ENCODE data around the gene PRG2. TPM values are rescaled to one million over a fixed set of nuclear protein-coding genes. Genes with fewer than 3 reads are reported as not detected.

Gene PRG2
- total and polyA plus RNA-seq, 9 of the 15 experiments (the other 6 are each of a cell fraction or from before 2014, with no cell fraction given), result 1.8 to 78.0 (median 26.6) TPM

- H3K9ac ChIP-seq (ENCODE audit: insufficient read depth in 1 of 2, low read depth in 2 of 2, low read length in 2 of 2), result no peak overlapping the region
- no peak for FAIRE-seq
- H3K27ac ChIP-seq (ENCODE audit: extremely low read depth, low read depth, low read length), result no peak overlapping the region; the same call in 2 of the 3 replicates
- no TSS peak for BruUV-seq (replicated peaks)
- CTCF ChIA-PET (ENCODE audit: low intra/inter-chr PET ratio), result no interaction called here
- no peaks in the 10 kb centered on the region for H3K9me3 ChIP-seq (replicated peaks; ENCODE audit: control insufficient read depth, insufficient read depth, low read depth, low read length)
- no peak for ATAC-seq
- peaks cover 96% of the 10 kb centered on the region for H3K36me3 ChIP-seq (ENCODE audit: control insufficient read depth, insufficient read depth, low read length)
- H3K27me3 ChIP-seq (ENCODE audit: control insufficient read depth in 2 of 2, insufficient read depth in 2 of 2, low read length in 2 of 2), result no peaks in the 10 kb centered on the region
- peaks cover 97% of the 10 kb centered on the region for H3K79me2 ChIP-seq (ENCODE audit: control insufficient read depth, insufficient read depth, low read length)
- peaks cover 7% of the 10 kb centered on the region for H3K9me1 ChIP-seq (ENCODE audit: control insufficient read depth, insufficient read depth, low read length)
- no peak for DNase-seq (ENCODE audit: extremely low read depth in 1 of 4, low spot score in 3 of 4)
- H4K20me1 ChIP-seq (replicated peaks; ENCODE audit: control insufficient read depth, insufficient read depth, low read length), result peaks cover 20% of the 10 kb centered on the region
- no peak overlapping the region for H3K4me2 ChIP-seq (ENCODE audit: insufficient read depth, low read length)
- POLR2A ChIA-PET, result interaction anchor here (0.6 to 1.4 kb wide), 5 partner anchors 50 to 1323 kb away, joined by 3 to 4 read pairs (median 3); partner anchors contain the start of gene SLC43A1
- H2AFZ ChIP-seq (ENCODE audit: low read depth, low read length), result no peak overlapping the region
- H3K4me3 ChIP-seq, result no peak overlapping the region
- in situ Hi-C loops (cut with MboI) (no loop called here), intact Hi-C loops (cut with micrococcal nuclease) (no loop called here)
- TF ChIP-seq RBFOX2 (IDR thresholded peaks at IDR 0.05; ENCODE audit: low read depth, low read length) (peak; percentile 55), POLR2A (conservative IDR thresholded peaks at IDR 0.05) (peak; percentile 31; the same call in 1 of the 2 replicates), XRCC3 (IDR thresholded peaks at IDR 0.05) (no peak), ZNF586 (CRISPR knock-in tag; conservative IDR thresholded peaks at IDR 0.05) (no peak), EP400 (IDR thresholded peaks at IDR 0.05) (no peak), ETV5 (CRISPR knock-in tag; IDR thresholded peaks at IDR 0.05; ENCODE audit: low read depth) (0 out of 2 replicates have a peak, but pooled peaks have one; percentile 61)
- WGBS (ENCODE audit: insufficient coverage, low coverage, missing lambda C conversion rate), result 91% methylated on average over 4 of the region's 4 CpGs
- H3K4me1 ChIP-seq (replicated peaks in 1 of 2; ENCODE audit: control insufficient read depth in 2 of 2, insufficient read depth in 2 of 2, low read length in 2 of 2), result peaks cover 25 to 27% of the 10 kb centered on the region in 2 experiments; a peak in 4 of 5 replicates
These were observed 30.6 kb upstream of the PRG2 start for GRCh38 chr11:57421066-57421465.

DNA sequence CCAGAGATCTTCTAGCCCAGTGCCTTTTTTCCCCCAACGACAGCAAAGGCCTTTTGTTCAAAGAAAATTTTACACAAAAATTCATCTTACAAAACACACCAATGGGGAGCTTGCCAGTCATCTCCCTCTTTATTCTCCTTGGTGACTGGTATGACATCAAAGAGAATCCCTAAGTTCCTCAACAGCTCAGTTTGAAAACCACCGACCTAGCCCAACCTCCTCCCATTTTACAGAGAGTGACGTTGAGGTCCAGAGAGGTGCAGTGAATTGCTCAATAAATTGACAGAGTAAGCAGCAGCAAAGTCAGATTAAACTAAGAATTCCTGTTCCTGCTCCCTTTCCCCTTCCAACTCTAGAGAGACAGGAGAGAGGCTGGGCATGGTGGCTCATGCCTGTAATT, 28.7 kb upstream of the PRG2 start:
- TF ChIP-seq RCOR1 (IDR thresholded peaks at IDR 0.05; ENCODE audit: borderline replicate concordance in 1 of 2, low read depth in 2 of 2, low read length in 2 of 2) (no peak), NUFIP1 (IDR thresholded peaks at IDR 0.05; ENCODE audit: partially characterized antibody) (no peak), RBM25 (IDR thresholded peaks at IDR 0.05; ENCODE audit: low read depth, low read length, severe bottlenecking) (peak; percentile 9)
- TF ChIP-seq, protein P1, sequence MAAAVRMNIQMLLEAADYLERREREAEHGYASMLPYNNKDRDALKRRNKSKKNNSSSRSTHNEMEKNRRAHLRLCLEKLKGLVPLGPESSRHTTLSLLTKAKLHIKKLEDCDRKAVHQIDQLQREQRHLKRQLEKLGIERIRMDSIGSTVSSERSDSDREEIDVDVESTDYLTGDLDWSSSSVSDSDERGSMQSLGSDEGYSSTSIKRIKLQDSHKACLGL (CRISPR knock-in tag; IDR thresholded peaks at IDR 0.05; ENCODE audit: borderline replicate concordance, poor library complexity, severe bottlenecking), result no peak
- DNase-seq (ENCODE audit: extremely low read depth in 1 of 4, low spot score in 3 of 4) (no peak), FAIRE-seq (no peak), ATAC-seq (no peak)
- Histone ChIP-seq H3K4me2 (ENCODE audit: insufficient read depth, low read length) (no peak overlapping the region), H3K4me3 (no peak overlapping the region), H3K79me2 (ENCODE audit: control insufficient read depth, insufficient read depth, low read length) (peaks cover 92% of the 10 kb centered on the region), H3K9me1 (ENCODE audit: control insufficient read depth, insufficient read depth, low read length) (peaks cover 5% of the 10 kb centered on the region), H3K4me1 (replicated peaks in 1 of 2; ENCODE audit: control insufficient read depth in 2 of 2, insufficient read depth in 2 of 2, low read length in 2 of 2) (peaks cover 9% of the 10 kb centered on the region in 2 experiments; a peak in 4 of 5 replicates), H2AFZ (ENCODE audit: low read depth, low read length) (no peak overlapping the region), H4K20me1 (replicated peaks; ENCODE audit: control insufficient read depth, insufficient read depth, low read length) (peaks cover 20% of the 10 kb centered on the region), H3K27ac (ENCODE audit: extremely low read depth, low read depth, low read length) (no peak overlapping the region), H3K36me3 (ENCODE audit: control insufficient read depth, insufficient read depth, low read length) (peaks cover 99% of the 10 kb centered on the region), H3K9ac (ENCODE audit: insufficient read depth in 1 of 2, low read depth in 2 of 2, low read length in 2 of 2) (no peak overlapping the region), H3K27me3 (ENCODE audit: control insufficient read depth in 2 of 2, insufficient read depth in 2 of 2, low read length in 2 of 2) (no peaks in the 10 kb centered on the region), H3K9me3 (replicated peaks; ENCODE audit: control insufficient read depth, insufficient read depth, low read depth, low read length) (no peaks in the 10 kb centered on the region)
- no TSS peak for BruUV-seq (replicated peaks)
- in situ Hi-C loops (cut with MboI) (no loop called here), intact Hi-C loops (cut with micrococcal nuclease) (no loop called here)
- ChIA-PET POLR2A (interaction anchor here (1.2 to 4.6 kb wide), 2 partner anchors 13 to 16 kb away, joined by 5 to 18 read pairs; no protein-coding TSS in a partner anchor), CTCF (ENCODE audit: low intra/inter-chr PET ratio) (no interaction called here)
- 94% methylated on average over 3 of the region's 3 CpGs for WGBS (ENCODE audit: insufficient coverage, low coverage, missing lambda C conversion rate)

All from K562 (cell line).